ENCODE results near the gene PDSS2.

The PDSS2 gene

GRCh38 chr6:107218142-107218541, 241.2 kb downstream of the PDSS2 start:
- TF ChIP-seq, protein P1, sequence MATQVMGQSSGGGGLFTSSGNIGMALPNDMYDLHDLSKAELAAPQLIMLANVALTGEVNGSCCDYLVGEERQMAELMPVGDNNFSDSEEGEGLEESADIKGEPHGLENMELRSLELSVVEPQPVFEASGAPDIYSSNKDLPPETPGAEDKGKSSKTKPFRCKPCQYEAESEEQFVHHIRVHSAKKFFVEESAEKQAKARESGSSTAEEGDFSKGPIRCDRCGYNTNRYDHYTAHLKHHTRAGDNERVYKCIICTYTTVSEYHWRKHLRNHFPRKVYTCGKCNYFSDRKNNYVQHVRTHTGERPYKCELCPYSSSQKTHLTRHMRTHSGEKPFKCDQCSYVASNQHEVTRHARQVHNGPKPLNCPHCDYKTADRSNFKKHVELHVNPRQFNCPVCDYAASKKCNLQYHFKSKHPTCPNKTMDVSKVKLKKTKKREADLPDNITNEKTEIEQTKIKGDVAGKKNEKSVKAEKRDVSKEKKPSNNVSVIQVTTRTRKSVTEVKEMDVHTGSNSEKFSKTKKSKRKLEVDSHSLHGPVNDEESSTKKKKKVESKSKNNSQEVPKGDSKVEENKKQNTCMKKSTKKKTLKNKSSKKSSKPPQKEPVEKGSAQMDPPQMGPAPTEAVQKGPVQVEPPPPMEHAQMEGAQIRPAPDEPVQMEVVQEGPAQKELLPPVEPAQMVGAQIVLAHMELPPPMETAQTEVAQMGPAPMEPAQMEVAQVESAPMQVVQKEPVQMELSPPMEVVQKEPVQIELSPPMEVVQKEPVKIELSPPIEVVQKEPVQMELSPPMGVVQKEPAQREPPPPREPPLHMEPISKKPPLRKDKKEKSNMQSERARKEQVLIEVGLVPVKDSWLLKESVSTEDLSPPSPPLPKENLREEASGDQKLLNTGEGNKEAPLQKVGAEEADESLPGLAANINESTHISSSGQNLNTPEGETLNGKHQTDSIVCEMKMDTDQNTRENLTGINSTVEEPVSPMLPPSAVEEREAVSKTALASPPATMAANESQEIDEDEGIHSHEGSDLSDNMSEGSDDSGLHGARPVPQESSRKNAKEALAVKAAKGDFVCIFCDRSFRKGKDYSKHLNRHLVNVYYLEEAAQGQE (IDR thresholded peaks at IDR 0.05; ENCODE audit: insufficient read depth in 1 of 2, low read depth in 2 of 2, low read length in 2 of 2) = no peak
- TF ChIP-seq POLR2AphosphoS5 (IDR thresholded peaks at IDR 0.05; ENCODE audit: low read depth, low read length) (no peak), FOXP2 (optimal IDR thresholded peaks at IDR 0.05; ENCODE audit: borderline replicate concordance, extremely low read depth, extremely low read length, insufficient read depth) (no peak), TAF1 (IDR thresholded peaks at IDR 0.05; ENCODE audit: borderline replicate concordance, insufficient read depth, low read length) (no peak), SIN3A (IDR thresholded peaks at IDR 0.05; ENCODE audit: borderline replicate concordance, insufficient read depth, low read length) (no peak)

DNA sequence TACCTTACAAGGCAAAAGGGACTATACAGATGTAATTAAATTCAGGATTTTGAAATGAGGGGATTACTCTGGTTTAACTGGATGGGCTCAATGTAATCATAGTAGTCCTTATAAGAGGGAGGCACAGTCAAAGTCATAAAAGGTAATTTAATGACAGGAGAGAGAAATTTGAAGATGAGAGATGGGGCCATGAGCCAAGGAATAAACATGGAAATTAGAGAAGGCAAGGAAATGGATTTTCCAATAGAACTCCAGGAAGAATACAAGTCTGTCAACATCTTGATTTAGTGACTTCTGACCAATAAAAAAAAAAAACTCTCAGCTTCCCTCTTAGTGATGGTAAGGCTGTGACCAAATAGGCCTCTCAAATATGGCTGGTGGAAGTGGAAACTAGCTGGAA, 242.1 kb downstream of the PDSS2 start:
- TF ChIP-seq TAF1 (IDR thresholded peaks at IDR 0.05; ENCODE audit: borderline replicate concordance, insufficient read depth, low read length) = no peak
- no peak for TF ChIP-seq FOXP2 (optimal IDR thresholded peaks at IDR 0.05; ENCODE audit: borderline replicate concordance, extremely low read depth, extremely low read length, insufficient read depth)
- TF ChIP-seq, protein P1 (IDR thresholded peaks at IDR 0.05; ENCODE audit: insufficient read depth in 1 of 2, low read depth in 2 of 2, low read length in 2 of 2) = no peak
- no peak for TF ChIP-seq POLR2AphosphoS5 (IDR thresholded peaks at IDR 0.05; ENCODE audit: low read depth, low read length)
- no peak for TF ChIP-seq SIN3A (IDR thresholded peaks at IDR 0.05; ENCODE audit: borderline replicate concordance, insufficient read depth, low read length)

- TF ChIP-seq SIN3A (IDR thresholded peaks at IDR 0.05; ENCODE audit: borderline replicate concordance, insufficient read depth, low read length) (no peak), POLR2AphosphoS5 (IDR thresholded peaks at IDR 0.05; ENCODE audit: low read depth, low read length) (no peak), TAF1 (IDR thresholded peaks at IDR 0.05; ENCODE audit: borderline replicate concordance, insufficient read depth, low read length) (no peak), FOXP2 (optimal IDR thresholded peaks at IDR 0.05; ENCODE audit: borderline replicate concordance, extremely low read depth, extremely low read length, insufficient read depth) (no peak)
- TF ChIP-seq, protein P1 (IDR thresholded peaks at IDR 0.05; ENCODE audit: insufficient read depth in 1 of 2, low read depth in 2 of 2, low read length in 2 of 2) = no peak
Measured at GRCh38 chr6:107216197-107216933, 243.0 kb downstream of the PDSS2 start.

DNA sequence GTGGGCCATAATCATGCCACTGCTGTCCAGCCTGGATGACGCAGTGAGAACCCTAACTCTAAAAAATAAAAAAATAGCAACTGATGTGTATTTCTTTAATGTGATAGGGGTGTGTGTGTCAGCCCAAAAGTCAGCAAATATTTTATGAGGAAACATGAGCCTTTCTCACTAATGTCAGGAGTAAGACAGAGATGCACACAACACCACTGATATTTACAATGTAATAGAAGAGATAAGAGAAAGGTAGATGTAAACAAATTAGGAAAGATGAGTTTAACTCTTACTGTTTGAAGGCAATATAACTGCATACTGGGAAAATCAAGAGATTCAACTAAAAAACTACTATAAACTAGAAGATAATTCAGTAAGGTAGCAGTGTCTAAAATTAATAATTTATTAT, 244.0 kb downstream of the PDSS2 start:
- TF ChIP-seq FOXP2 (optimal IDR thresholded peaks at IDR 0.05; ENCODE audit: borderline replicate concordance, extremely low read depth, extremely low read length, insufficient read depth) (no peak), SIN3A (IDR thresholded peaks at IDR 0.05; ENCODE audit: borderline replicate concordance, insufficient read depth, low read length) (no peak)

DNA sequence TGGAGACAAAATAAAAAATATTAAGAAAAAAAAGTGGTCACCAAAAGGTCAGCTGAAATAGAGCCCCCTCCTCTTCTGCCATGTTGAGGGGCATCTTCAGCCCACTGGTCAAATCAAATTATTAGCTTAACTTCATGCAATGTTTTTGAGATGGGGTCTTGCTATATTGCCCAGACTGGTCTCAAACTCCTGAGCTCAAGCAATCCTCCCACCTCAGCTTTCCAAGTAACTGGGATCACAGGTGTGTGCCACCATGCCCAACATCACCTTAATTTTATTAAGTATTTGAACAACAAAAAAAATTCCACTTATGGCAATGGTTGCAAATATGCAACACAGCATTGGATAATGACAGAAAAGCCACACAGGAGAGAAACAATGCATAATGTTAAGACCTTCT, 244.7 kb downstream of the PDSS2 start:
- TF ChIP-seq SIN3A (IDR thresholded peaks at IDR 0.05; ENCODE audit: borderline replicate concordance, insufficient read depth, low read length) = no peak
- no peak for TF ChIP-seq FOXP2 (optimal IDR thresholded peaks at IDR 0.05; ENCODE audit: borderline replicate concordance, extremely low read depth, extremely low read length, insufficient read depth)
- no peak for TF ChIP-seq TAF1 (IDR thresholded peaks at IDR 0.05; ENCODE audit: borderline replicate concordance, insufficient read depth, low read length)
- TF ChIP-seq POLR2AphosphoS5 (IDR thresholded peaks at IDR 0.05; ENCODE audit: low read depth, low read length) = no peak
- TF ChIP-seq, protein P1 (IDR thresholded peaks at IDR 0.05; ENCODE audit: insufficient read depth in 1 of 2, low read depth in 2 of 2, low read length in 2 of 2) = no peak

All from PFSK-1 (cell line).